Measurements from ENCODE around the gene MED9.

The MED9 gene

DNA sequence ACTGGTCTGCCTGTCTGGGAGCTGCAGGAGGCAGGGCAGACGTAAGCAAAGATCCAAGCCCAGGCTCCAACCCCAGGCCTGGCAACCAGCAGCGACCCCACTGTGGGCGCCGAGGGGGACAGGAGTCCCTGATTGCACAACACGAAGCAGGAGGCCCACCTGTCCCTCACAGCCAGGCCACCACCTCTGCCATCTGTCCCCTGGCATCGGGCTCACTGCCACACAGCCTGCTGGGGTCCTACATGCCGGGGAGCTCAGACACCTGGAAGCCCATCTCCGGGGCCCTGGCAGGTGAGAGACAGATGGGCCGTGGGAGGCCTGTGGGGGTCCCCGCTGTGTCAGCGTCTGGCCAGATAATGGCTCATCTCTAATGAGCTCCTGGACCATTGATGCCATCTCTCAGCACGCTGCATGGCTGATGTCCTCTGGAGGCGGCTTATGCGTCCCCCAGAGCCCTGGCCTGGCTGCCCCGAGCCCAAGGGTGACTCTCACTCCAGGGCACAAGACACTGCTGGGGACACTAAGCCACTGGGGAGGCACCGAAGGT is 30.7 kb downstream of the MED9 start:
- no peak overlapping the region for H3K9ac ChIP-seq (ENCODE audit: low read length)
- H3K27ac ChIP-seq (ENCODE audit: low read depth, low read length) = no peak overlapping the region
- no peak overlapping the region for H2AFZ ChIP-seq (ENCODE audit: low read depth, low read length, severe bottlenecking)
- H3K4me3 ChIP-seq (ENCODE audit: insufficient read depth, low read length, poor library complexity, severe bottlenecking) = no peak overlapping the region
- no peaks in the 10 kb centered on the region for H3K27me3 ChIP-seq (ENCODE audit: low read length)
- no peaks in the 10 kb centered on the region for H3K9me2 ChIP-seq (replicated peaks; ENCODE audit: insufficient read depth, low read length)
- H3K9me3 ChIP-seq (ENCODE audit: insufficient read depth, low read length) = no peaks in the 10 kb centered on the region
- no peaks in the 10 kb centered on the region for H3K36me3 ChIP-seq (ENCODE audit: low read length)
- no peaks in the 10 kb centered on the region for H3F3A ChIP-seq (ENCODE audit: insufficient read depth)
- no peak for TF ChIP-seq EZH2phosphoT487 (conservative IDR thresholded peaks at IDR 0.05; ENCODE audit: low read length)
- TF ChIP-seq, protein P1, sequence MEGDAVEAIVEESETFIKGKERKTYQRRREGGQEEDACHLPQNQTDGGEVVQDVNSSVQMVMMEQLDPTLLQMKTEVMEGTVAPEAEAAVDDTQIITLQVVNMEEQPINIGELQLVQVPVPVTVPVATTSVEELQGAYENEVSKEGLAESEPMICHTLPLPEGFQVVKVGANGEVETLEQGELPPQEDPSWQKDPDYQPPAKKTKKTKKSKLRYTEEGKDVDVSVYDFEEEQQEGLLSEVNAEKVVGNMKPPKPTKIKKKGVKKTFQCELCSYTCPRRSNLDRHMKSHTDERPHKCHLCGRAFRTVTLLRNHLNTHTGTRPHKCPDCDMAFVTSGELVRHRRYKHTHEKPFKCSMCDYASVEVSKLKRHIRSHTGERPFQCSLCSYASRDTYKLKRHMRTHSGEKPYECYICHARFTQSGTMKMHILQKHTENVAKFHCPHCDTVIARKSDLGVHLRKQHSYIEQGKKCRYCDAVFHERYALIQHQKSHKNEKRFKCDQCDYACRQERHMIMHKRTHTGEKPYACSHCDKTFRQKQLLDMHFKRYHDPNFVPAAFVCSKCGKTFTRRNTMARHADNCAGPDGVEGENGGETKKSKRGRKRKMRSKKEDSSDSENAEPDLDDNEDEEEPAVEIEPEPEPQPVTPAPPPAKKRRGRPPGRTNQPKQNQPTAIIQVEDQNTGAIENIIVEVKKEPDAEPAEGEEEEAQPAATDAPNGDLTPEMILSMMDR (IDR thresholded peaks at IDR 0.05; ENCODE audit: insufficient read depth, low read length, poor library complexity, severe bottlenecking) = no peak
- H3K4me2 ChIP-seq (ENCODE audit: low read depth, low read length, poor library complexity, severe bottlenecking) = no peak overlapping the region
- no peaks in the 10 kb centered on the region for H4K20me1 ChIP-seq (ENCODE audit: low read depth, low read length)
- no peaks in the 10 kb centered on the region for H3K79me2 ChIP-seq (ENCODE audit: insufficient read depth, low read length)

DNA sequence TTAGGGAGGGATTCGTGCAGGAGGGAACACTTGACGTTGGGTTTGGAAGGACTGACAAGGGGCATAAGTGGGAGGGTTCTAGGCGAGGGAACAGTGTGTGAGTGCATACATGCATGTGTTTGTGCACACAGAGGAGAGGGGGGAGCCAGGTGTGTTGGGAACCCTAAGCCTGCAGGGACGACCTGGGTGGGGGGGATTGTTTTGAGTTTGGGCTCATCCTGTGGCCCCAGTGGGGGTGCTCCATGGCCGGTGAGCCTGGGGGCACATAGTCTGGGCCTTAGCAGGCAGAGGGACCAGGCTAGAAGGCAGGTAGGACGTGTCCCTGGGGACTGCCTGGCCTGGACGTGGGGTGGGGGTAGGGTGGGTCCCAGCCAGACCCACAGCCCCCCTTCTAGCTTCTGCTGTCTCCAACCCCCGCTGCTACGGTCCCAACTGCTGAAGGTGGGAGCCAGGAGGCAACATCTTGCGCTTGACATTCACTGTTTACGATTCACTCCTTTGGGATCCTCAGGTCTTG is 31.3 kb downstream of the MED9 start:
- Histone ChIP-seq H3K9me3 (ENCODE audit: insufficient read depth, low read length) (no peaks in the 10 kb centered on the region), H3K4me2 (ENCODE audit: low read depth, low read length, poor library complexity, severe bottlenecking) (no peak overlapping the region), H3K9ac (ENCODE audit: low read length) (no peak overlapping the region), H3K4me3 (ENCODE audit: insufficient read depth, low read length, poor library complexity, severe bottlenecking) (no peak overlapping the region), H3K79me2 (ENCODE audit: insufficient read depth, low read length) (no peaks in the 10 kb centered on the region), H3K36me3 (ENCODE audit: low read length) (no peaks in the 10 kb centered on the region), H4K20me1 (ENCODE audit: low read depth, low read length) (no peaks in the 10 kb centered on the region), H3F3A (ENCODE audit: insufficient read depth) (no peaks in the 10 kb centered on the region), H3K27me3 (ENCODE audit: low read length) (no peaks in the 10 kb centered on the region), H3K27ac (ENCODE audit: low read depth, low read length) (no peak overlapping the region), H2AFZ (ENCODE audit: low read depth, low read length, severe bottlenecking) (no peak overlapping the region), H3K9me2 (replicated peaks; ENCODE audit: insufficient read depth, low read length) (no peaks in the 10 kb centered on the region)
- TF ChIP-seq, protein P1 (IDR thresholded peaks at IDR 0.05; ENCODE audit: insufficient read depth, low read length, poor library complexity, severe bottlenecking) = no peak
- no peak for TF ChIP-seq EZH2phosphoT487 (conservative IDR thresholded peaks at IDR 0.05; ENCODE audit: low read length)

DNA sequence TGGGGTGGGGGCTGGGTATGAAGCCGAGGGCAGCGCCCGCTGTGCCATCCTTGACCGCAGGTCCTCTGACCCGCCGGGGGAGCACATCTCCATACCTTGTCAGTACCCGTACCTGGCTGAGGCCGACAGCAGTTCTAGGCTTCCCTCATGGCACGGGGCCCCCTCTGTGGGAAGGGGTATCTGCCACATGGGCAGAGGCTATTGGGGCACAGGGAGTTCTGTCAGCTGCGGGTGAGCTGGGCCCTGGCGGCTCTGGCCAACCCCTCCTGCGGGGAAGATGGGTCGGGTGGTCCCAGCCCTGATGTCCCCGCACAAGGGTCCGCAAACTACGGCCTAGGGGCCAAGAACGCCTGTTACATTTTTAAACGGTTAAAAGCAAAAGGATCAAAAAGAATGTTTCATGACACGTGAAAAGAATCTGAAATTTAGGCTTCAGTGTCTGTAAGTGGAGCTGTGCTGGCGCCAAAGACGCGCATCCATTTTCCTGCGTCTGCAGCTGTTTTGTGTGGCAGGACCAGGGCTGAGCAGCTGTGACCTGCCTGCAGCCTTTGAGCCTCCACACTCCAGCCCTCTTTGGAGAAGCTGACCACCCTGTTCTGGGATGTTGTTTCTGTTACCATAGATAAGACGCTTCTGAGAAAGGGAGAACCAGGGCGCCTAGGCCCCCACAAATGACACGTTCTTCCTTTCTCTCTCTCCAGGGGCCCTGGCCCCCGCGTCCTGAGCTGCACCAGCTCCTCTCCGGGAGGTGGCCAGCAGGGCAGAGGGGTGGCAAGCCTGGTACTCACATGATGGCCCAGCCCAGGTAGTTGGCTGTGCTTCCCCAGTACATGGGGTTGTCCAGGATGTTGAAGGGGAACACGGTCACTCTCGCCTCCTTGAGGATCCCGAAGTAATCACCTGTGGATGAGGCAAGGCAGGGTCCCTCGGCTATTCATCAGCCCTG is 32.1 kb downstream of the MED9 start:
- Histone ChIP-seq H3K79me2 (ENCODE audit: insufficient read depth, low read length) (no peaks in the 10 kb centered on the region), H3K36me3 (ENCODE audit: low read length) (no peaks in the 10 kb centered on the region), H3K9me2 (replicated peaks; ENCODE audit: insufficient read depth, low read length) (no peaks in the 10 kb centered on the region), H3K4me2 (ENCODE audit: low read depth, low read length, poor library complexity, severe bottlenecking) (no peak overlapping the region), H4K20me1 (ENCODE audit: low read depth, low read length) (no peaks in the 10 kb centered on the region), H3K4me3 (ENCODE audit: insufficient read depth, low read length, poor library complexity, severe bottlenecking) (no peak overlapping the region), H3K27ac (ENCODE audit: low read depth, low read length) (no peak overlapping the region), H2AFZ (ENCODE audit: low read depth, low read length, severe bottlenecking) (no peak overlapping the region), H3K27me3 (ENCODE audit: low read length) (no peaks in the 10 kb centered on the region), H3K9me3 (ENCODE audit: insufficient read depth, low read length) (no peaks in the 10 kb centered on the region), H3K9ac (ENCODE audit: low read length) (no peak overlapping the region), H3F3A (ENCODE audit: insufficient read depth) (no peaks in the 10 kb centered on the region)
- TF ChIP-seq, protein P1 (IDR thresholded peaks at IDR 0.05; ENCODE audit: insufficient read depth, low read length, poor library complexity, severe bottlenecking) = no peak
- TF ChIP-seq EZH2phosphoT487 (conservative IDR thresholded peaks at IDR 0.05; ENCODE audit: low read length) = no peak

All from SU-DHL-6 (cell line).